H9 (cell line): ENCODE measurements around the gene PCID2. TPM values are rescaled to one million over a fixed set of nuclear protein-coding genes. Genes with fewer than 3 reads are reported as not detected.

Source experiments
- DNase-seq: peaks from one replicate; pipeline ENCODE4 v3.0.0-alpha.2; 2017
- H2AFZ ChIP-seq: one replicate; pipeline ENCODE4 v1.6.1; 2013; ENCODE audit warnings: mild to moderate bottlenecking, low read length, control low read depth, moderate library complexity
- H2AK5ac ChIP-seq: 2 replicates; pipeline ENCODE4 v1.6.1; 2013; ENCODE audit warnings: low read length, control low read depth, mixed read lengths; ENCODE audit not compliant: insufficient read length
- H2BK120ac ChIP-seq: one replicate; pipeline ENCODE4 v1.6.1; 2013; ENCODE audit warnings: low read depth, mild to moderate bottlenecking, low read length, control low read depth, inconsistent platforms; ENCODE audit not compliant: poor library complexity, severe bottlenecking
- H2BK12ac ChIP-seq: 2 replicates; pipeline ENCODE4 v1.6.1; 2013; ENCODE audit warnings: low read length, control low read depth, mixed read lengths, low read depth; ENCODE audit not compliant: insufficient read length
- H2BK15ac ChIP-seq: 2 replicates; pipeline ENCODE4 v1.6.1; 2013; ENCODE audit warnings: low read depth, low read length, control low read depth
- H2BK20ac ChIP-seq: one replicate; pipeline ENCODE4 v1.6.1; 2013; ENCODE audit warnings: low read depth, mild to moderate bottlenecking, low read length, control low read depth, inconsistent platforms; ENCODE audit not compliant: poor library complexity, severe bottlenecking
- H2BK5ac ChIP-seq: 2 replicates; pipeline ENCODE4 v1.6.1; 2013; ENCODE audit warnings: low read length, control low read depth, mixed read lengths; ENCODE audit not compliant: insufficient read length
- H3K14ac ChIP-seq: 2 replicates; pipeline ENCODE4 v1.6.1; 2013; ENCODE audit warnings: low read length, control low read depth; ENCODE audit not compliant: insufficient read depth
- H3K18ac ChIP-seq: 2 replicates; pipeline ENCODE4 v1.6.1; 2013; ENCODE audit warnings: low read depth, mild to moderate bottlenecking, mixed read lengths, low read length, control low read depth; ENCODE audit not compliant: insufficient read length
- H3K23ac ChIP-seq: 2 replicates; pipeline ENCODE4 v1.6.1; 2013; ENCODE audit warnings: low read length, control low read depth, mixed read lengths, low read depth; ENCODE audit not compliant: insufficient read length
- H3K23me2 ChIP-seq: 2 replicates; pipeline ENCODE4 v1.6.1; 2013; ENCODE audit warnings: low read depth, mild to moderate bottlenecking, mixed read lengths, low read length, control low read depth; ENCODE audit not compliant: insufficient read length, poor library complexity, severe bottlenecking
- H3K27ac ChIP-seq: 2 replicates; pipeline ENCODE4 v1.5.1; 2013; ENCODE audit warnings: low read length, control low read depth, mixed read lengths, low read depth; ENCODE audit not compliant: insufficient read length
- H3K27me3 ChIP-seq: 2 replicates; pipeline ENCODE4 v1.6.1; 2013; ENCODE audit warnings: low read length, control low read depth, inconsistent platforms; ENCODE audit not compliant: insufficient read depth
- H3K4ac ChIP-seq: 2 replicates; pipeline ENCODE4 v1.6.1; 2013; ENCODE audit warnings: low read depth, mild to moderate bottlenecking, control low read depth, inconsistent platforms, low read length, moderate library complexity
- H3K4me1 ChIP-seq: 2 replicates; pipeline ENCODE4 v1.6.1; 2013; ENCODE audit warnings: low read length, control low read depth, inconsistent platforms; ENCODE audit not compliant: insufficient read depth
- H3K4me2 ChIP-seq: 2 replicates; pipeline ENCODE4 v1.6.1; 2013; ENCODE audit warnings: low read length, control low read depth, mixed read lengths; ENCODE audit not compliant: insufficient read length, insufficient read depth
- H3K56ac ChIP-seq: 2 replicates; pipeline ENCODE4 v1.6.1; 2013; ENCODE audit warnings: low read depth, mild to moderate bottlenecking, mixed read lengths, low read length, control low read depth; ENCODE audit not compliant: insufficient read length
- H3K79me1 ChIP-seq: 2 replicates; pipeline ENCODE4 v1.6.1; 2013; ENCODE audit warnings: low read depth, mild to moderate bottlenecking, moderate library complexity, low read length, control low read depth, inconsistent platforms; ENCODE audit not compliant: insufficient read depth, poor library complexity, severe bottlenecking
- H3K79me2 ChIP-seq: 2 replicates; pipeline ENCODE4 v1.6.1; 2013; ENCODE audit warnings: low read length, control low read depth, inconsistent platforms; ENCODE audit not compliant: insufficient read depth
- H3K9ac ChIP-seq: 2 replicates; pipeline ENCODE4 v1.6.1; 2013; ENCODE audit warnings: low read length, control low read depth, mixed read lengths; ENCODE audit not compliant: insufficient read length; ENCODE audit errors: extremely low read depth
- H3K9me3 ChIP-seq: one replicate; pipeline ENCODE4 v1.6.1; 2013; ENCODE audit warnings: low read depth, low read length, inconsistent platforms; ENCODE audit not compliant: control insufficient read depth
- H3T11ph ChIP-seq: one replicate; pipeline ENCODE4 v1.6.1; 2013; ENCODE audit warnings: mild to moderate bottlenecking, low read length, control low read depth, inconsistent platforms
- H4K20me1 ChIP-seq: one replicate; pipeline ENCODE4 v1.6.1; 2013; ENCODE audit not compliant: control insufficient read depth, insufficient read length, insufficient read depth
- H4K5ac ChIP-seq: 2 replicates; pipeline ENCODE4 v1.6.1; 2013; ENCODE audit warnings: low read depth, mild to moderate bottlenecking, mixed read lengths, low read length, control low read depth; ENCODE audit not compliant: insufficient read length
- H4K8ac ChIP-seq: replicated peaks from 2 replicates; pipeline ENCODE4 v1.6.1; 2013; ENCODE audit warnings: low read length, control low read depth, mixed read lengths, low read depth; ENCODE audit not compliant: insufficient read length
- H4K91ac ChIP-seq: 2 replicates; pipeline ENCODE4 v1.6.1; 2013; ENCODE audit warnings: low read depth, mild to moderate bottlenecking, moderate library complexity, mixed read lengths, low read length, control low read depth; ENCODE audit not compliant: insufficient read length
- H3K27ac Mint-ChIP-seq, 3 experiments: 2 replicates in 2 of 3; 3 replicates in 1 of 3; pipeline ENCODE4 v1.8.0; 2020 to 2021; ENCODE audit warnings: mixed read lengths in 3 of 3, mild to moderate bottlenecking in 1 of 3, moderate library complexity in 1 of 3
- H3K27me3 Mint-ChIP-seq: 2 replicates; pipeline ENCODE4 v1.8.0; 2021; ENCODE audit warnings: low read depth, mild to moderate bottlenecking, moderate library complexity, mixed read lengths
- H3K36me3 Mint-ChIP-seq, 3 experiments: 2 replicates in 2 of 3; 3 replicates in 1 of 3; pipeline ENCODE4 v1.8.0; 2020 to 2021; ENCODE audit warnings: low read depth in 3 of 3, mixed read lengths in 3 of 3; ENCODE audit not compliant: insufficient read depth in 1 of 3
- H3K4me1 Mint-ChIP-seq, 2 experiments: 2 replicates each; pipeline ENCODE4 v1.8.0; 2020; ENCODE audit warnings: mixed read lengths in 2 of 2
- H3K4me3 Mint-ChIP-seq, 2 experiments: 2 replicates in 1 of 2; 3 replicates in 1 of 2; pipeline ENCODE4 v1.8.0; 2020 to 2021; ENCODE audit warnings: mild to moderate bottlenecking in 2 of 2, mixed read lengths in 2 of 2, moderate library complexity in 1 of 2
- H3K9me3 Mint-ChIP-seq, 2 experiments: 2 replicates in 1 of 2; 3 replicates in 1 of 2; pipeline ENCODE4 v1.8.0; 2020; ENCODE audit warnings: mild to moderate bottlenecking in 2 of 2, mixed read lengths in 2 of 2, moderate library complexity in 1 of 2
- WGBS: extraction: QIAGEN DNeasy Blood & Tissue Kit; methylation state at CpG from one replicate; pipeline ENCODE4 v1.1.7; 2013; ENCODE audit warnings: missing lambda C conversion rate, low lambda C conversion rate, mixed read lengths; ENCODE audit not compliant: insufficient read length; ENCODE audit errors: extremely low coverage; 5-methylcytosine and 5-hydroxymethylcytosine counted together
- total RNA-seq: library from RNA; stranded (reverse); gene quantifications from 2 replicates; pipeline ENCODE4 v1.2.1, GENCODE V29; 2021
- TF ChIP-seq, protein P1 (sequence below): fragments of 200-600 bp; sonication (generic); conservative IDR thresholded peaks from 3 replicates; pipeline ENCODE4 v1.8.0; 2021; ENCODE audit warnings: antibody characterized with exemption, mild to moderate bottlenecking

The PCID2 gene
- total RNA-seq, 1 experiment from 2014 or later = 66.0 TPM

DNA sequence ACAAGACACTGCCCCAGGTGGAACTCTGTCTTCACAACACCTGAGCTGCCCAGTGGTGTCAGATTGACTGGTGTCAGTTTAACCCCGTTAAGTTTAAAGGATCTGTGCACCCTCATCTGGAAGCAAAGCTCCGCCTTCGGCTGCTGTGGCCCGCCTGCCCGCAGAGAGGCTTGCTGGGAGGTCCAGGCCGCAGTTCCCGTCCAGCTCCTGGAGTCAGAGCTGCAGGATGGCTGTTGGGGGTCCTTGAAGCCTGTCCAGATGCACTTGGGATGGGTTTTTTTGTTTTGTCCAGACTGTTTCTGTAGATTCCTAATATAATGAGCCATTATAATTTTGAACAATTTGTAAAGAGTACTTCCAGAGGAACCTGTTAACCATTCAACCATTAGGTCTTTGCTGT, 17.0 kb upstream of the PCID2 start:
- Histone ChIP-seq H3K4me2 (no peak overlapping the region), H3K79me1 (peaks cover 6% of the 10 kb centered on the region), H4K5ac (no peak overlapping the region), H2BK15ac (no peak overlapping the region), H3K14ac (no peak overlapping the region), H3K9me3 (no peaks in the 10 kb centered on the region), H3K4me1 (no peaks in the 10 kb centered on the region), H3K56ac (no peak overlapping the region), H3K4ac (no peak overlapping the region), H2AK5ac (no peak overlapping the region), H2BK20ac (no peak overlapping the region), H3K27me3 (no peaks in the 10 kb centered on the region), H3K23ac (no peak overlapping the region), H4K91ac (no peak overlapping the region), H2AFZ (no peak overlapping the region), H4K20me1 (no peaks in the 10 kb centered on the region), H2BK12ac (no peak overlapping the region), H3T11ph (no peak overlapping the region), H3K18ac (no peak overlapping the region), H2BK5ac (no peak overlapping the region), H3K79me2 (peaks cover 22% of the 10 kb centered on the region; the same call in 1 of the 2 replicates), H3K23me2 (no peaks in the 10 kb centered on the region), H4K8ac (no peak overlapping the region), H3K27ac (no peak overlapping the region), H2BK120ac (no peak overlapping the region), H3K9ac (no peak overlapping the region)
- no peak for DNase-seq
- Mint-ChIP-seq H3K4me1 (no peaks in the 10 kb centered on the region), H3K9me3 (no peaks in the 10 kb centered on the region), H3K27ac (no peak overlapping the region), H3K36me3 (peaks cover 56 to 95% (median 85%) of the 10 kb centered on the region in 3 experiments), H3K4me3 (no peak overlapping the region), H3K27me3 (no peaks in the 10 kb centered on the region)
- TF ChIP-seq, protein P1, sequence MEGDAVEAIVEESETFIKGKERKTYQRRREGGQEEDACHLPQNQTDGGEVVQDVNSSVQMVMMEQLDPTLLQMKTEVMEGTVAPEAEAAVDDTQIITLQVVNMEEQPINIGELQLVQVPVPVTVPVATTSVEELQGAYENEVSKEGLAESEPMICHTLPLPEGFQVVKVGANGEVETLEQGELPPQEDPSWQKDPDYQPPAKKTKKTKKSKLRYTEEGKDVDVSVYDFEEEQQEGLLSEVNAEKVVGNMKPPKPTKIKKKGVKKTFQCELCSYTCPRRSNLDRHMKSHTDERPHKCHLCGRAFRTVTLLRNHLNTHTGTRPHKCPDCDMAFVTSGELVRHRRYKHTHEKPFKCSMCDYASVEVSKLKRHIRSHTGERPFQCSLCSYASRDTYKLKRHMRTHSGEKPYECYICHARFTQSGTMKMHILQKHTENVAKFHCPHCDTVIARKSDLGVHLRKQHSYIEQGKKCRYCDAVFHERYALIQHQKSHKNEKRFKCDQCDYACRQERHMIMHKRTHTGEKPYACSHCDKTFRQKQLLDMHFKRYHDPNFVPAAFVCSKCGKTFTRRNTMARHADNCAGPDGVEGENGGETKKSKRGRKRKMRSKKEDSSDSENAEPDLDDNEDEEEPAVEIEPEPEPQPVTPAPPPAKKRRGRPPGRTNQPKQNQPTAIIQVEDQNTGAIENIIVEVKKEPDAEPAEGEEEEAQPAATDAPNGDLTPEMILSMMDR = no peak
- no CpG with 5 or more reads among the region's 7 CpGs for WGBS
